ENCODE results near the gene LIN7A.

The LIN7A gene

GRCh38 chr12:80857311-80857710 is 80.4 kb downstream of the LIN7A start:
- DNase-seq, result no peak

DNA sequence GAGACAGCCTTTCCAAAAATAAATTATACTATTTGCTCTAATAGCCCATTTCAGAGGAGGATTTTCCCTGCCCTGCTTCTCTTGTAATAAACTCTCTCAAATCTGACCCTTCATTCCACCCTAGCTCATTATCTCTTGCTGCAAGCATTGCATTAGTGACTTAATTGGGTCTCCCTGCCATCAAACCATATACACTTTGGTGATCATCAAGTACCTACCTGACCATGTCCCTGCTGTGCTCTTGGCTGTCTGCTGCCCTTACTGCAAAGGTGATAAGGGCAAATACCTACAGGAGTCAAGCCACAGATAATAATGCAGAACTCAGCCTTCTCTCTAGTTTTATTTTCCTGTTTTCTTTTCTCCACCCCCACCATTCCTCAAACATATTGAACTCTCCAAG is 88.4 kb downstream of the LIN7A start:
- no peak for DNase-seq

- DNase-seq, result no peak
Observed at GRCh38 chr12:80848858-80849257, 88.9 kb downstream of the LIN7A start.

DNA sequence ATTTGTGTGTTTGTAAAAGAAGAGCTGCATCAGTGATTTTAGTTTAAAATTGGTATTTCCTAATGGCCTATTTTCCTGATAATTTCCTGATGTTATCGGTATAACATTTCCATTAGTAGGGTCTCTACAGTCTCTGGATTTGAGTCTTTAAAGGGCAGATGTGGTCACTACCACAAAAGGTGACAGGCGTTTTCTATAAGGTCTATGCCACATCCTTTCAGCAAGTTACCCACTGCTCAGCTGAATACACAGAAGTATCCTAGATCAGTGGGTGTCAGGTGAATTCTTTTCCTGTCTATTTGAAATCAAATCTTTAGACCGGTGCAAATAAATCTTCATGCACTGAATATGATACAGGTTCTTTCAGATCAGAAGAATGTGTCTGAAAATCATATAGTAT is 90.2 kb downstream of the LIN7A start:
- no peak for DNase-seq

DNA sequence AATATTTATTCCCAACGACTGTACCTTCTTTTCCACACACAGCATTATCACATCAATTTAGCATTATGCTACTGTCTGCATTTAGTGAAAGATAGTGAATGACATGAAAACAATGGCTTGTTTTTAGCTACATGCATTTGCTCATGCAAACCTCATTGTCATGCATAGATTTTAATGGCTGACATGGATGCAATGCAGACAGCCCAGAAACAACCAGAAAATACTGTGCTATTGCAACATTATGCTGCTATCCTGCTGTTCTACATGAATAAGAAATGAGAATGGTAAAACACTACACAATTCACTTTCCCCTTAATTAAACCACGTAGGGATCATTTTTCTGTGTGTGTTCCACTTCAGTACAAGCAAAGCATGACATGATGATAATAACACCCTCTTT is 90.8 kb downstream of the LIN7A start:
- no peak for DNase-seq

DNA sequence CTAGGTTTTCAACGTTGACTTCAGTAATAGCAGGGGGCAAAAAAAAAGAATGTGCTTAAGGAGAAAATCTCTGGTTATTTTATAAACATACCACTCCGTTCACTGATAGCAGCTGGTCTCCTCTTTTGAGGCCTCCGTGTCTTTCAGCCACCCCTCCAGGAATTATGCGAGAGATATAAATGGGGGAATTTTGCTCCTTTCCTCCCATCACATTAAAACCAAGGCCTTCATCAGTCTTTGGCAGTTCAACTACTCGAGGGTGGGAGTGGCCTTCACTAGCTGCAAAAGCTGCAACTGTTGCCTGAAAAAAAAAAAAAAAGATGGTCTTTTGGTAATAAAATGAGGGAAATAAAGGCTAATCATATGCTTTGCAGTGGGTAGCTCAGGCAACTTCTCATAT is 92.1 kb downstream of the LIN7A start:
- no peak for DNase-seq

GRCh38 chr12:80843969-80844368 is 93.8 kb downstream of the LIN7A start:
- no peak for DNase-seq

DNA sequence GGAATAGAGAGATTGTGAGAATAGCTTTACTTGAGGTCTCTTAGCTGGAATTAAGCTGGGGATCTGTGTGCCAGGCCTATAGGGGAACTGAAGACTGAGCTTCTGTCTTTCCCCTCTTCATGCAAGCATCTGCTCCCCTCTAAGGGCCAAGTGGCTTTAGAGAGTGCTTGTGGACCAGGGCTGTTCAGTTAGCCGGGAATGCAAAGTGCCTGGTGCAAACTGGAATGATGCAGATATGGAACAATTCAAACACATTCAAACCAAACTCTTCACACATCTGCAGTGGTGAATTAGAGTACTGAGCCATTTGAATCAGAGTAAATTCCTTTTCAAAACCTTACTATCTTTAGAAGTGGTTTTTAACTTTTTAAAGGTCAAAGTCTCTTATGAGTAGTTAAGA is 99.0 kb downstream of the LIN7A start:
- no peak for DNase-seq

DNA sequence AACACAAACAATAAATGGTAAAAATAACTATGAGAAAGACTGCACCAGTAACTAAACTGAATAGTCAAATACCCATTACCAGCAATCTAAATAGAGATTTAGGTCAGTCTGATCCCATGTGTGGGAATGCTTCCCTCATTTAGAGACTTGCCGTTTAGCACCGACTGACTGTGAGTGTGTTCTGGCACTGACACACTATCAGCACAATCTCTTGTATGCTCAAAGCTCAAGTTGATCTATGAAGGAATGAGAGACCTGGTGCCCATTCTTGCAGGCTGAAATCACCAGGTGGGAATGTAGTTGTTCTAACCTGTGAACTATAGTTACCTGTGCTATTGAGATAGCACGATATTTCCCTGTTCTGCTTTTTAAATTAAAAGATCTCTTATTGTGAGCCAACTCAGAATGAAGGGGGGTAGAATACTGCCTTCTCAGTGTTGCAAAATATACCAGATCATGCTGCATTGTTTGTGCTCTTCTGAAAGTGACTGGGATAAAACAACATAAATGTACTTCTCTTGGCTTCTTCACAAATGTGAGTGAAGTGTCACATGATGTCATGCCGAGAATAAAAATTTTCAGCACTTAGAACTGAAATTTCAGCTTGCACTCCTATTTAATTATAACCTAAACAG is 99.6 kb downstream of the LIN7A start:
- no peak for DNase-seq

GRCh38 chr12:80837342-80837978 is 100.3 kb downstream of the LIN7A start:
- no peak for DNase-seq

GRCh38 chr12:80834724-80835123 is 103.0 kb downstream of the LIN7A start:
- no peak for DNase-seq

- no peak for DNase-seq
Observed at GRCh38 chr12:80830533-80831088, 107.1 kb downstream of the LIN7A start.

DNA sequence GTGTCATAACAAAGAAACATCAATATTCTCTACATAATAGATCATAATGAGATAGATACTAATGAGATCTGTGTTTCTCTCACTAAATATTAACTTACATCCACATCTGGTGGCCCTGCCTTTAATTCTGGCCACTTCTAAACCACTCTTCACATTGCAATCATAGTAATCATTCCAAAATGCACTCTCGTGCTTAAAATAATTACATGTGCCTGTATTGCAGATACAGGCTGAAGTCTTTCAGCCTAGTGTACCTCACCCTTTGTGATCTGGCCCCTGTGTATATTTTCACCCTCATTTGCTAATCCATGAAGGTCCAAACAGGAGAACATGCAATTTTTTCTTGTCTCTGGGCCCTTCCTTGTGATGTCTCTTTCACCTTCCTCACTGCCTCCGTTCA is 108.0 kb downstream of the LIN7A start:
- DNase-seq, result no peak

GRCh38 chr12:80825506-80825905 is 112.2 kb downstream of the LIN7A start:
- no peak for DNase-seq

DNA sequence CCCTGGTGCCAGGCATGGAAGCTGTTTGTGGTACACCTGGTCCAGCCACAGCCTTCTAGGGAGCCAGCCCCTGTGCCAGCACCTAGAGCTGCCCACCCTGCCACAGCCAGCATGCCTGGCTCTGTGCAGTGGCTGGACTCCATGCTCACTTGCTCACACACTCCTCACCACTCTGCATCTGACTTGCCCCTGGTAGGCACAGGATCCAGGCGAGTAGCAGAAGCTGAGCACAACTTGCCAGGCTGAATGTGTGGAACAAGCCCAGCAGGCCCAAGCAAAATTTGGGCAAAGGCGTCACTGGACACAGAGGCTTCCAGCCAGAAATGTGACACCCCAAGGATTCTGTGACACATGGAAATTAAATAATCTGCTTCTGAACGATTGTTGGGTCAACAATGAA is 114.3 kb downstream of the LIN7A start:
- DNase-seq, result no peak

DNA sequence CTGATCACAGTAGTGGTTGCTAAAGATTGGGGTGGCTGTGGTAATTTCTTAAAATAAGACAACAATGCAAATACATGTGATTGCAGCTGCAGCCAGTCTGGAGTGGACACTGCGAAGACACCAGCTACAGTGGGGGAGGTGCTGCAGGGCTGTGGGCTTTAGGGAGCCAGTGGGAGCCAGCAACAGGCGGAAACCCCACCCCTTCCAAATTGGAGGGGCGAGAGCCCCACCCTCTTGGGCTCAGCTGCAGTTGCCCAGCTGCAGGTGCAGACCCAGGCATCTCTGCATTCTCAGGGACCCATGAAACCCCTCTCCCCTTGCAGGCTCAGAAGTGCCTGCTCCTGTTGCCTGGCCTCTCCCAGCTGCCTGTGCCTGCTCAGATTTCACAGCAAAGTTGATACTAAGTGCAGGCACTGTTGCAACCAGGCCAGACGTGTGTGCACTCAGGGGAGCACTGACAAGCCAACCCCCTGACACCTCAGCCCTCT is 116.2 kb downstream of the LIN7A start:
- DNase-seq, result no peak

DNA sequence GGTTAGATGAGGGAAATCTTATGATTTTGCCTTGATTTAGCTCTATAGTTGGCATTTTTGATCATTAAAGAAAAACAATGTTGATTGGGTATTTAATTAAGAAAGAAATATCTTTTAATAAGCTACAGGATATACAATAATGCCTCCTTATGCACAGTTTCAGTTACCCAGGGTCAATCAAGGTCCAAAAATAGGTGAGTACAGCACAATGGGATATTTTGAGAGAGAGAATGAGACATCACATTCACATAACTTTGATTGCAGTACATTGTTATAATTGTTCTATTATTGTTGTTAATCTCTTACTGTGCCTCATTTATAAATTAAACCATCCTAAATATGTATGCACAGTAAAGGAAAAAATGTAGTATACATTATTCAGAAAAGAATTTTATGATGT is 118.9 kb downstream of the LIN7A start:
- DNase-seq, result no peak

DNA sequence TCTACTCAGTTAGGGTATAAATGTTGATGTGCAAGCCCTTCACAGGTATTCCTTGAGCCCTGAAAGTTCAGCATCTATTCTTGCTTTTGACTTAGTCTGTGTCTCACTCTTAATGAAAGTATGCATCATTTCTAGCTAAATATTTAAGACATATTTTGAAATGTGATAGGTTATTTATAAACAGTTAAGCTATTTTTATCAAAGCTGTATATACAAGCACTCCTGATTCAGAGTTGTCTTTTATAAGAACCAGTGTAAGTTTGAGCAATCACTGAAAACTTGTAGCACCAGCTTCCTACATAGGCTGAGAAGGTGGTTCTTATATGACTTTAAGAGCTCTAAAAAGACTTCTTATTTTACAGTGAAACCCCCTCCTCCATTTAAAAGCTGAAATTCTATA is 122.4 kb downstream of the LIN7A start:
- DNase-seq, result no peak

DNA sequence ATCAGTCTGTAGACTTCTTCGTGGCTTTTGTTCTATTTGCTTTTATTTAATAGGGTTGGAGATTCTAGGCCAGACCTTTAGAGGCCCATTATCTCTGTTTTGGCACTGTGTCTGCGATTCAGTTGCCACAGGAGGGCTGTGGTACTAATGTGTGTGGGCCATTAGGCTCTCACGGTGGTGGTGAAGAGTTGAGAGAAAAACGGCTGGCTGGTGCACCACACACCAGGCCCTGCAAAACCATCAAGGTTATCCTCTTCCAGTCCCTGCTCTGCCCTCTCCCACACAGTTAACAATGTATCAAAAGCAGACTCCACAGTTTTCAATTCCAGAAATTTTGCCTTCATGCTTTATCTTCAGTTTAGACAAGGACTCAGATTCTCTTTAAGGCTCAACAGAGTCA is 123.3 kb downstream of the LIN7A start:
- DNase-seq, result no peak

DNA sequence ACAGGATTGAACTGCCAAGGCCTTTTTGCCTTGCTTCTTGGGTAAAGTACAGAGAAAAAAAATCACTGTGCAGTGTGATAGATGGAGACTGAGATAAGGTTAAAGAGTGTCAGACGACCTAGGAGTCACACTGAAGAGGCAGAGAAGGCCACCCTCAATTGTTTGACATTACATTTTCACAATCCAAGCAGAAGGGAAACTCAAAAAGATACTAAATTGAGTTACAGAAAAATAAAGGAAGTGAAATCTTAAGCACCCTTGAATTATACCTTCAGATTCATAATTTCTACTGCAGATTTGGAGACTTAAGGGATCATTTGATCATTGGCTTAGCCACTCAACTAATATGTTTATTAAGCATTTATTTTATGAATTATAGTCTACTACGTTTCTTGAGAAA is 123.9 kb downstream of the LIN7A start:
- peak in 1 of 5 experiments; percentile 44 for DNase-seq

DNA sequence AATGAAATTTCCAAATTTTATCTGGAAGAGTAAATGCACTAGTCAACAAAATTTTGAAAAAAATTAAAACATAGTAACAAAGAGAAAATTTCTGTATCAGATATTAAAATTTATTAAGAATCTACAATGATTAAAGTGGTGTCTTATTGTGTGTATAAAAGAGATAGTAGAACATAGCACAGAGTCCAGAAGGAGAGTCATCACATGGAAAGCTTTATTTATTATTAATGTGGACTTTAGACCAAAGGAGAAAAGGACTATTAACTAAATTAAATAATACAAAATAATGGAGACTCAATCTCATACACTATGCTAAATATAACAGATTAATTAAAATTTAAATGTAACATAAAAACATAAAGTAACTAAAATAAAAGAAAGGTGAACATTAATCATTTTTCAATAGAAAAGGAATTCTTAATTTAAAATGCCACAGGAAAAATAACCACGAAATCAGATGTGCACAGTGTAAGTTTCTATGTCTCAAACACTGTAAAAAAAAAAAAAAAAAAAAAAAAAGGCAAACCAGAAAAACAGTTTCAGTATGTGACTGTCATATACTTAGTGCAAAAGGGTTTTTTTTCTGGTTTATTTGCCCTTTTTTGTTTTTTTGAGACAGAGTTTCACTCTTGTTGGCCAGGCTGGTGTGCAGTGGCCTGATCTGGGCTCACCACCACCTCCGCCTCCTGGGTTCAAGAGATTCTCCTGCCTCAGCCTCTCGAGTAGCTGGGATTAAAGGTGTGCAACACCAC is 125.6 kb downstream of the LIN7A start:
- DNase-seq, result no peak

DNA sequence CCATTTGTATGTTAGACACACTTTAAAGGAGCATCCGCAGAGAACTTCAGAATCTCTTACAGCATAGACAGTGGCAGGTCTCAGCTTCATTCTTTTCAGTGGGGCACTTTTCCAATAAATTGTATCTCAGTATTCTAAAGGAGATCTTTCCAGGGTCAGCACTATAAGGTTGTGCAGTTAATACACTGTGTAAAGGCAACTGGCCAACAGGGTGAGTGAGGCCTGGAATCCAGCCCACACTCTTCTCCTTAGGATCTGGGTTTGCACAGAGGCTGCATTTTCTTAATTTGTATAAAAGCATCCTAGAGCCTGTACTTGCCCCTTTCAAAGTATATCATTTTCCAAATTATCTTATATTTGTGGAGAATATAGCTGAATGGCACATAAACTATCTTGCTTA is 126.9 kb downstream of the LIN7A start:
- no peak for DNase-seq

DNA sequence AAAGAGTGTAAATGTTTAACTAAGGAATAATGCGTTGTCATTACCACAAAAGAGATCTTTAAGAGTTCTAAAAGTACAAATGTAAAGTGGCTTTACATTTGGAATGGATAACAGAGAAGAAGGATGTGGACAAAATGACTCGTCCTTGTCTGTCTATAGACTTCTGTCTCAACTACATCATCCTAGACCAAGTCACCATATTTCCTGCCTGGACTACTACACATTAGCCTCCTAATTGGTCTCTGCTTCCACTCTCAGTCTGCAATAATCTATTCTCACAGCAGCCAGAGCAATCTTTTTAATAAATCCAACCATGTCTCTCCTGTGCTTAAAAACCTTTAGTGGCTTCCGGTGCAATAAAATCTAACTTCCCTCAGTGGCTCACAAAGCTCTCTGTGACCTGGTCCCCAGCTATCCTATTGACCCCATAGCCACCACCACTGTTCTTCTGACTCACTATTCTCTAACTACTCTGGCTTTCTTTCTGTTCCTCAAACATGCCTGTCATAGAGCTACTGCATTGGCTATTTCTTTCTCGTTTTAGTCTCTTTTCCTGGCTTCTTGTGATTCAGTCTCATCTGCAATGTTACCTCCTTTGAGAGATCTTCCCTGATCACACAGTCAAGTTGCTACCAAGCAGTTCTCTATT is 130.0 kb downstream of the LIN7A start:
- no peak for DNase-seq
